DOHH2 (cell line): ENCODE results near the gene SPTLC1.

Source experiments
- H3F3A ChIP-seq: fragments of 200-600 bp; sonication (generic), shearing (Covaris generic); 2 replicates; pipeline ENCODE4 v1.6.0; 2016; ENCODE audit warnings: antibody characterized with exemption, mild to moderate bottlenecking; ENCODE audit not compliant: control insufficient read depth, insufficient read depth
- H3K27ac ChIP-seq: fragments of 200-600 bp; sonication (generic); 2 replicates; pipeline ENCODE4 v1.5.1; 2014; ENCODE audit warnings: low read depth, mild to moderate bottlenecking, low read length, moderate library complexity
- H3K27me3 ChIP-seq: fragments of 200-600 bp; sonication (generic); 2 replicates; pipeline ENCODE4 v1.6.1; 2014; ENCODE audit warnings: mild to moderate bottlenecking, low read length, mixed read lengths; ENCODE audit not compliant: control insufficient read depth
- H3K36me3 ChIP-seq: fragments of 200-600 bp; sonication (generic); 2 replicates; pipeline ENCODE4 v1.6.1; 2014; ENCODE audit warnings: mild to moderate bottlenecking, low read length, moderate library complexity, mixed read lengths; ENCODE audit not compliant: control insufficient read depth
- H3K4me1 ChIP-seq: fragments of 200-600 bp; sonication (generic); 2 replicates; pipeline ENCODE4 v1.6.1; 2014; ENCODE audit warnings: mild to moderate bottlenecking, low read length, mixed read lengths; ENCODE audit not compliant: control insufficient read depth
- H3K4me2 ChIP-seq: fragments of 200-600 bp; sonication (generic); 2 replicates; pipeline ENCODE4 v1.6.0; 2014; ENCODE audit warnings: mild to moderate bottlenecking, low read length, moderate library complexity
- H3K4me3 ChIP-seq: fragments of 200-600 bp; sonication (generic); 2 replicates; pipeline ENCODE4 v1.5.1; 2014; ENCODE audit warnings: mild to moderate bottlenecking, low read length, mixed read lengths
- H3K79me2 ChIP-seq: fragments of 200-600 bp; sonication (generic); 2 replicates; pipeline ENCODE4 v1.6.1; 2014; ENCODE audit warnings: mild to moderate bottlenecking, low read length, mixed read lengths; ENCODE audit not compliant: control insufficient read depth
- H3K9me2 ChIP-seq: fragments of 200-600 bp; sonication (generic); replicated peaks from 2 replicates; pipeline ENCODE4 v1.6.1; 2014; ENCODE audit warnings: mild to moderate bottlenecking, low read length, mixed read lengths; ENCODE audit not compliant: control insufficient read depth
- H3K9me3 ChIP-seq: fragments of 200-600 bp; sonication (generic); 2 replicates; pipeline ENCODE4 v1.6.1; 2014; ENCODE audit warnings: antibody characterized with exemption, low read length, mixed read lengths; ENCODE audit not compliant: control insufficient read depth, insufficient read depth
- H4K20me1 ChIP-seq: fragments of 200-600 bp; sonication (generic); 2 replicates; pipeline ENCODE4 v1.6.0; 2014; ENCODE audit warnings: low read depth, mild to moderate bottlenecking, antibody characterized with exemption, low read length, moderate library complexity; ENCODE audit not compliant: control insufficient read depth, insufficient read depth
- EZH2phosphoT487 ChIP-seq: fragments of 200-600 bp; sonication (generic); IDR thresholded peaks from 2 replicates; pipeline ENCODE4 v1.6.1; 2017; ENCODE audit warnings: borderline replicate concordance, mild to moderate bottlenecking, antibody characterized with exemption, low read length, moderate library complexity, mixed read lengths
- TF ChIP-seq, protein P1 (sequence below): fragments of 200-600 bp; sonication (generic); IDR thresholded peaks from one replicate; pipeline ENCODE4 v1.5.1; 2014; ENCODE audit warnings: antibody characterized with exemption, mild to moderate bottlenecking, low read depth, low read length; ENCODE audit not compliant: poor library complexity, severe bottlenecking

SPTLC1 gene

DNA sequence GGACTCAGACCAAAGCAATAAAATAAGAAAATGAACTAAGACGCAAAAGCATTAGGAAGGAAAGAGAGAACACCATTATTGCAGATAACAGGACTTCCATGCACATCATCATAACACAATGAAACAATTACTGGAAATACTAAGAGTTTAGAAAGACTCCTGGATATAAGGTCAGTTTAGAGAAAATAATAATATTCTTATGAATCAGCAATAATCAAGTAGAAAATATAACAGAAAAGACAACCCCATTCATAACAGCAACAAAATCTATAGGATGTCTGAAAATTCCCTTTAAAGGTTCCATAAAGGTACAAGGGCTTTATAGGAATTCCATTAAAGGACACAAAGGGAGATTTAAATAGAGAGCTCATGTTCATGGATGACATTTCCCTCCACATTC, 73.0 kb downstream of the SPTLC1 start:
- Histone ChIP-seq H4K20me1 (no peaks in the 10 kb centered on the region), H3K9me2 (no peaks in the 10 kb centered on the region), H3K79me2 (no peaks in the 10 kb centered on the region), H3K27me3 (no peaks in the 10 kb centered on the region), H3F3A (no peaks in the 10 kb centered on the region), H3K27ac (no peak overlapping the region), H3K4me1 (no peaks in the 10 kb centered on the region), H3K4me3 (no peak overlapping the region), H3K9me3 (peaks cover 13% of the 10 kb centered on the region), H3K36me3 (peaks cover 60% of the 10 kb centered on the region), H3K4me2 (no peak overlapping the region)
- TF ChIP-seq, protein P1, sequence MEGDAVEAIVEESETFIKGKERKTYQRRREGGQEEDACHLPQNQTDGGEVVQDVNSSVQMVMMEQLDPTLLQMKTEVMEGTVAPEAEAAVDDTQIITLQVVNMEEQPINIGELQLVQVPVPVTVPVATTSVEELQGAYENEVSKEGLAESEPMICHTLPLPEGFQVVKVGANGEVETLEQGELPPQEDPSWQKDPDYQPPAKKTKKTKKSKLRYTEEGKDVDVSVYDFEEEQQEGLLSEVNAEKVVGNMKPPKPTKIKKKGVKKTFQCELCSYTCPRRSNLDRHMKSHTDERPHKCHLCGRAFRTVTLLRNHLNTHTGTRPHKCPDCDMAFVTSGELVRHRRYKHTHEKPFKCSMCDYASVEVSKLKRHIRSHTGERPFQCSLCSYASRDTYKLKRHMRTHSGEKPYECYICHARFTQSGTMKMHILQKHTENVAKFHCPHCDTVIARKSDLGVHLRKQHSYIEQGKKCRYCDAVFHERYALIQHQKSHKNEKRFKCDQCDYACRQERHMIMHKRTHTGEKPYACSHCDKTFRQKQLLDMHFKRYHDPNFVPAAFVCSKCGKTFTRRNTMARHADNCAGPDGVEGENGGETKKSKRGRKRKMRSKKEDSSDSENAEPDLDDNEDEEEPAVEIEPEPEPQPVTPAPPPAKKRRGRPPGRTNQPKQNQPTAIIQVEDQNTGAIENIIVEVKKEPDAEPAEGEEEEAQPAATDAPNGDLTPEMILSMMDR = no peak
- no peak for TF ChIP-seq EZH2phosphoT487

DNA sequence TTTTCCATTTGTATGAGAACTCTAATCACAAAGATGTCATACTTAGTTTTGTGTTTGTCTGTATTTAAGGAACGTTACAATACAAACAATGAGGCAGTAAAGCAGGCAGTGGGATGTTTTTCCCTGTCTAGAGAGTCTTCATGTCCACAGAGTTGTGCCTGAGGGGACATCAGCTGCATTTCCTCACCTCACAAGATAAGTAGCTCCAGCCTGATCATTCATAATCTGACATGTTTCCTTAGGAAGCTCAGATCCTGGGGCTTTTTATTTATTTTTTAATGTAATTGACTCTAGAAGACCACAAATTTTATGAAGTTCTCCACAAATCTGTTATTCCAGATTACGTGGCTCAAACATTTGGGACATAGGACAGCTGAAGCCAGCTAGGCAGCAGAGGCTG, 78.5 kb downstream of the SPTLC1 start:
- H3F3A ChIP-seq = no peaks in the 10 kb centered on the region
- H3K27me3 ChIP-seq = no peaks in the 10 kb centered on the region
- no peaks in the 10 kb centered on the region for H3K4me1 ChIP-seq
- H3K4me3 ChIP-seq = no peak overlapping the region
- H3K4me2 ChIP-seq = no peak overlapping the region
- peaks cover 1% of the 10 kb centered on the region for H3K9me3 ChIP-seq
- H3K27ac ChIP-seq = no peak overlapping the region
- H3K36me3 ChIP-seq = peaks cover 28% of the 10 kb centered on the region
- H3K9me2 ChIP-seq = no peaks in the 10 kb centered on the region
- no peaks in the 10 kb centered on the region for H3K79me2 ChIP-seq
- TF ChIP-seq EZH2phosphoT487 = no peak
- TF ChIP-seq, protein P1 = no peak
- H4K20me1 ChIP-seq = no peaks in the 10 kb centered on the region

DNA sequence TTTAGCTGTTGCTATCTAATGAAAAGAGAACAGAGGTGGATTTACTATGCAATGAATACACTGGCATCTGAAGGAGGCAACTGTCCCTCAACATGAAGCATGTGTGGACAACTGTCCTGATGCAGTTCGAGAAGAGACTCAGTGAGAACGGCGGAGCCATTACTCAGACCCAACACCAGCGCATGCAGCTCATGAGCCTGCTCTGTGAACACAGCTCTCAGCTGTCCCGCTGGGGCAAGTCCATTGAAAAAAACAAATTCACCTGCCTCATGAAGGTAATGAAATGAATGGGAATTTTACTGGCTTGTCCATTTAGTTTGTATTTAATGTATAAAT, 78.8 kb downstream of the SPTLC1 start:
- H3K79me2 ChIP-seq = no peaks in the 10 kb centered on the region
- H3K4me3 ChIP-seq = no peak overlapping the region
- H3K4me2 ChIP-seq = no peak overlapping the region
- no peaks in the 10 kb centered on the region for H3F3A ChIP-seq
- TF ChIP-seq, protein P1 = no peak
- no peak for TF ChIP-seq EZH2phosphoT487
- no peaks in the 10 kb centered on the region for H3K9me2 ChIP-seq
- H3K27me3 ChIP-seq = no peaks in the 10 kb centered on the region
- no peaks in the 10 kb centered on the region for H3K9me3 ChIP-seq
- H3K4me1 ChIP-seq = no peaks in the 10 kb centered on the region
- H4K20me1 ChIP-seq = no peaks in the 10 kb centered on the region
- no peak overlapping the region for H3K27ac ChIP-seq
- peaks cover 27% of the 10 kb centered on the region for H3K36me3 ChIP-seq
